AG09319 (cell line): ENCODE measurements around the gene NECAB2.

Experiments used
- DNase-seq: peaks from one replicate; pipeline ENCODE4 v3.0.0-alpha.2; 2010; ENCODE audit warnings: low read depth; ENCODE audit errors: extremely low read depth
- TF ChIP-seq, protein P1 (sequence below): IDR thresholded peaks from 2 replicates; pipeline ENCODE4 v1.5.1; 2011; ENCODE audit warnings: low read depth, mild to moderate bottlenecking, inconsistent platforms, low read length, moderate library complexity

NECAB2 gene

DNA sequence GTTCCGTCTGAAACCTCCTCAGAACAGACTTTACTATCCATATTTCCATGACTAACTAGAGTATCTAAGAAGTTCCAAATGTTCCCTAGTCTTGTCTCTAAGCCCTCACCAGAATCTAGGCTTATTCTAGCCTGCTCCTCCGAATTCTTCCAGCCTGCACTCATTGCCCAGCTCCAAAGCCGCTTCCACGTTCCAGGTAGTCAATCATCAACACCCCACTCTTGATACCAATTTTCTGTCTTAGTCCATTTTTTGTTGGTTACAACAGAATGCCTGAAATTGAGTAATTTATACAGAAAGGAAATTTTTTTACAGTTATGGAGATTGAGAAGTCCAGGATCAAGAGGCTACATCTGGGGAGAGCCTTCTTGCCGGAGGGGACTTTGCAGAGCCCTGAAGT is 53.4 kb downstream of the NECAB2 start:
- no peak for DNase-seq
- TF ChIP-seq, protein P1, sequence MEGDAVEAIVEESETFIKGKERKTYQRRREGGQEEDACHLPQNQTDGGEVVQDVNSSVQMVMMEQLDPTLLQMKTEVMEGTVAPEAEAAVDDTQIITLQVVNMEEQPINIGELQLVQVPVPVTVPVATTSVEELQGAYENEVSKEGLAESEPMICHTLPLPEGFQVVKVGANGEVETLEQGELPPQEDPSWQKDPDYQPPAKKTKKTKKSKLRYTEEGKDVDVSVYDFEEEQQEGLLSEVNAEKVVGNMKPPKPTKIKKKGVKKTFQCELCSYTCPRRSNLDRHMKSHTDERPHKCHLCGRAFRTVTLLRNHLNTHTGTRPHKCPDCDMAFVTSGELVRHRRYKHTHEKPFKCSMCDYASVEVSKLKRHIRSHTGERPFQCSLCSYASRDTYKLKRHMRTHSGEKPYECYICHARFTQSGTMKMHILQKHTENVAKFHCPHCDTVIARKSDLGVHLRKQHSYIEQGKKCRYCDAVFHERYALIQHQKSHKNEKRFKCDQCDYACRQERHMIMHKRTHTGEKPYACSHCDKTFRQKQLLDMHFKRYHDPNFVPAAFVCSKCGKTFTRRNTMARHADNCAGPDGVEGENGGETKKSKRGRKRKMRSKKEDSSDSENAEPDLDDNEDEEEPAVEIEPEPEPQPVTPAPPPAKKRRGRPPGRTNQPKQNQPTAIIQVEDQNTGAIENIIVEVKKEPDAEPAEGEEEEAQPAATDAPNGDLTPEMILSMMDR, result no peak

DNA sequence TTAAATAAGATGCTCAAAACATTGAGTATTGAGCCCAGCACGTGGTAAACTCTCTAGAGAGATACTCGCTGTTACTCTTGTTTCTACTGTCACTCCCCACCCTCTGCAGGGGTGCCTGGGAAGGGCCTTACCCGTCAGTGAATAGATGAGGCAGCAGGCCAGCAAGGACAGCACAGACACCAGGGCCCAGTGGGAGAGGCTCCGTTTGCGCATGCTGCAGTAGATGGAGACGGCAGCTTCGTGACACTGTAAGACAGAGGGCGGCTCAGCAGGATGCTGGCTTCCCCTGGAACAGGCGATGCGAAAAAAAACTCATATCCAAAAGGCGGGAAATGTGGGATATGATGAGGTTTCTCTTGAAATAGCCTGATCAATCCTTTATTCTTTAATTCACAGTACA is 54.6 kb downstream of the NECAB2 start:
- TF ChIP-seq, protein P1, result no peak
- no peak for DNase-seq

DNA sequence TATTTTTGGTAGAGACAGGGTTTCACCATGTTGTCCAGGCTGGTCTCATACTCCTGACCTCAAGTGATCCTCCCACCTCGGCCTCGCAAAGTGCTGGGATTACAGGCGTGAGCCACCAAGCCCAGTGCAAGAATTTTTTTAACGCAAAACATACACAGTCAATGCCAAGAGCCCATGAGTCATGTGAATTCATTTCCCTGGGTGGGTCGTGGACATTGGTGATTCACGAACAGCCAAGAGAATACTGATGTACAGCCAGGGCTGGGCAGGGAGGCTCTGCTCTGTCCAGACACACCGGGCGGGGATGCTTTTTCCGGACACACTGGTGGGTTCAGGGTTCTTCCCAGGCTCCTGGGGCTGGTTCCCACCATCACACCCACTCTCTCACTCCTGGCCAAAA is 56.8 kb downstream of the NECAB2 start:
- TF ChIP-seq, protein P1, result no peak
- peak; percentile 29 for DNase-seq

DNA sequence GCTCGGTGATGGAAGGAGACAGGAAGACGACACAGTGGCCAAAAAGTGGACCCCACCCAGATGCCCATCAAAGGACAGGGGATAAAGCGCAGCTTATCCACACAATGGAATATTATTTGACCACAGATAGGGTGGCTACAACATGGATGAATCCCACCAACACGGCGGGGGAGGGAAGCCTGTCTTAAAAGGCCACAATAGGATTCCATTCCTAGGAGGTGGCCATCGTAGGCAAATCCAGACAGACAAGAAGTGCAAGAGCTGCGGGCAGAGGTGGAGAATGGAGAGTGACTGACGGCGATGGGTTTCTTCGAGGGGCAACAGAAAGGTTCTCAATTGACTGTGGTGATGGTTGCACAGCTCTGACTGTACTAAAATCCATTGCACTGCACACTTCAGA is 58.6 kb downstream of the NECAB2 start:
- TF ChIP-seq, protein P1, result no peak
- DNase-seq, result no peak

DNA sequence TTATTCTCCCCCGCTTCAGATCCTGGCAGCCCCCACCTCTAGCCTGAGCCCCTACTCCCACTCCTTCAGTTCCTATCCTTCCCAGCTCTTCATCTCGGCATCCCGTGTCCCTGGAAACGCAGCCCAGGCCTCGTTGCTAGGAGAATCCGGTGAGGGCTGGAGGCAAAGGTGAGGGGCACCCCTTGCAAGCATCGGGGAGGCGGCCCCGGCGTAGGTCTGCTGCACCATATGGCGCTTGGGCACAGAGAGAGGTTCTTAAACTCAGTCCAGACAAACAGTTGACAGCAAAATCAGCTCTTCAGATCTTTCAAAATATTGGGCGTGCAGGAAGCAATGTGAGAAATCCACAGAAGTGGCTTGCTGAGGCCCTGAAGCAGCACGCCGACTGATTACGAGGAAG is 59.6 kb downstream of the NECAB2 start:
- TF ChIP-seq, protein P1, result no peak

DNA sequence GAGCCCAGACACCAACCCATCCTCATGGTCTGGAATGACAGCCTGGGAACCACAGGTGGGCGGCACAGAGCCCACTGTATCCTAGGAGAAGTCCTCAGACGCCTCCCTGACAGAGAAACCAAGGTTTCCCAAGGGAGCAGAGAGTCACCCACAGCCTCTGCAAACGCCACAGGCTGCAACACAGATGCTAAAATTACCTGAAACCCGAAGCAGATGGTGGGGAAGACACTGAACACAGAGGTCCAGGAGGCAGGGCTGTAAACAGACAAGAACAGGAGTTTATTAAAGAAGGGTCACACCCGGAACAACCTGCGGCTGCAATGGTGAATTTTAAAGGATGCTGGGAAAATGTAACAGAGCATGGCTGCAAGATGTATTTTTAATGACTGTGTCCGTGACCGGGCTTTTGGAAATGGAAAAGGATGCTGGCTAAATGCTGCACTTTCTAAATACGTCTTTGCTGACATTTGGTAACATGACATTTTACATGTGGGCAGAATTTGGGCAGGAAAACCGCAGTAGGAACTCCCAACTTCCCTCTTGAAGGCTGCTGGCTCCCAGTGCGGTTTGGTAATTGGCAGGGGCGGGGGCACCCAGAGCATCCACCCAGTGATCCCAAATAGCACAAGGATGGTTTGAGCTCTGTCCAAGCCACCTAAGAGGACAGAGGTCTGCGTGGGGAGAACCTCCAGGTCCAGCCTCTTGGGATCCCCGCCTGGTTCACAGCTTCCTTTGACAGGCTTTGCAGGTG is 61.4 kb downstream of the NECAB2 start:
- TF ChIP-seq, protein P1, result no peak

More for the DNA sequence above, 59.6 kb downstream of the NECAB2 start:
- no peak for DNase-seq

DNA sequence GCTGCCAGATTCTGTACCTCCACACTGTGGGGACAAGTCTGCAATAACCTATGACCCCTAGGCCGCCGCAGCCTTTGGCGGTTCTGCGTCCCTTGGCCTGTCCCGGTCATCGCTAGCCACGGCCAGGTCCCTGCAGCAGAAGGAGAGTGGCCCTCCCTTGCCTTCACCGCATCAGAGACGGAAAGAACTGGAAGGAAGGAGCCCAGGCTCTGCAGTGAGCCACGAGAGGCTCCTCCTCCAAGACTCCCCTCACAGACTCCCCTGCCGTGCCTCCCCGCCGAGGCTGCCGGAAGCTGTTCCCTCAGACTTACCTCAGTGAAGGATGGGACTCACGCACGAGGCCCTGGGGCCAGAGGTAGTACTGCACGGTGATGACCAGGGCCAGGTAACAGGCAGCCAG is 63.5 kb downstream of the NECAB2 start:
- no peak for DNase-seq
- TF ChIP-seq, protein P1, result no peak

More for the DNA sequence above, 61.4 kb downstream of the NECAB2 start:
- no peak for DNase-seq
